ENCODE data around the gene EXOC3L4. TPM values are rescaled to one million over a fixed set of nuclear protein-coding genes. Genes with fewer than 3 reads are reported as not detected.

Gene EXOC3L4
- total RNA-seq, 1 experiment from 2014 or later, result 6.3 TPM

- Mint-ChIP-seq H3K36me3 (ENCODE audit: insufficient read depth, unreplicated experiment) (no peaks in the 10 kb centered on the region), H3K4me1 (ENCODE audit: low read depth, unreplicated experiment) (no peaks in the 10 kb centered on the region), H3K27me3 (ENCODE audit: insufficient read depth, unreplicated experiment) (no peaks in the 10 kb centered on the region), H3K9me3 (ENCODE audit: unreplicated experiment) (no peaks in the 10 kb centered on the region), H3K27ac (ENCODE audit: unreplicated experiment) (no peak overlapping the region), H3K4me3 (ENCODE audit: unreplicated experiment) (no peak overlapping the region)
- Histone ChIP-seq H3K9me3 (no peaks in the 10 kb centered on the region), H3K4me3 (ENCODE audit: low read depth, low read length) (no peak overlapping the region), H3K27me3 (replicated peaks; ENCODE audit: control insufficient read depth, insufficient read depth, low read length) (no peaks in the 10 kb centered on the region), H3K36me3 (ENCODE audit: control insufficient read depth, insufficient read depth, low read length) (no peaks in the 10 kb centered on the region), H3K4me1 (no peaks in the 10 kb centered on the region)
- CTCF ChIA-PET, result no interaction called here
- no TSS peak for BruUV-seq (replicated peaks)
- intact Hi-C loops (cut with micrococcal nuclease; ENCODE audit: unreplicated experiment), result no loop called here
- POLR2A ChIA-PET, result no interaction called here
- no peak for TF ChIP-seq CTCF (IDR thresholded peaks at IDR 0.05; ENCODE audit: insufficient read depth in 1 of 2, low read depth in 1 of 2, low read length in 1 of 2, severe bottlenecking in 1 of 2, unreplicated experiment in 1 of 2)
- no peak for DNase-seq
These were observed 12.6 kb upstream of the EXOC3L4 start for GRCh38 chr14:103081951-103082350.

- H3K9me3 ChIP-seq, result no peaks in the 10 kb centered on the region
- no peaks in the 10 kb centered on the region for H3K4me1 ChIP-seq
- no peak within 1 kb of the TSS for H3K4me3 Mint-ChIP-seq (ENCODE audit: unreplicated experiment)
- intact Hi-C loops (cut with micrococcal nuclease; ENCODE audit: unreplicated experiment), result no loop called here
- no peak within 1 kb of the TSS for H3K4me3 ChIP-seq (ENCODE audit: low read depth, low read length)
- no peaks in the 10 kb centered on the region for H3K27me3 Mint-ChIP-seq (ENCODE audit: insufficient read depth, unreplicated experiment)
- H3K27ac Mint-ChIP-seq (ENCODE audit: unreplicated experiment), result no peak within 1 kb of the TSS
- no peaks in the 10 kb centered on the region for H3K9me3 Mint-ChIP-seq (ENCODE audit: unreplicated experiment)
- no peak for DNase-seq
- H3K36me3 ChIP-seq (ENCODE audit: control insufficient read depth, insufficient read depth, low read length), result no peaks in the 10 kb centered on the region
- no peaks in the 10 kb centered on the region for H3K27me3 ChIP-seq (replicated peaks; ENCODE audit: control insufficient read depth, insufficient read depth, low read length)
- ChIA-PET POLR2A (no interaction called here), CTCF (interaction anchor here (2.2 kb wide), 1 partner anchor 21 kb away, joined by 8 read pairs; no protein-coding TSS in a partner anchor)
- no peaks in the 10 kb centered on the region for H3K36me3 Mint-ChIP-seq (ENCODE audit: insufficient read depth, unreplicated experiment)
- TF ChIP-seq CTCF (IDR thresholded peaks at IDR 0.05; ENCODE audit: insufficient read depth in 1 of 2, low read depth in 1 of 2, low read length in 1 of 2, severe bottlenecking in 1 of 2, unreplicated experiment in 1 of 2), result no peak
- no TSS peak for BruUV-seq (replicated peaks)
- H3K4me1 Mint-ChIP-seq (ENCODE audit: low read depth, unreplicated experiment), result no peaks in the 10 kb centered on the region
These were observed 10.3 kb upstream of the EXOC3L4 start, which contains the start of gene LBHD2 for GRCh38 chr14:103084021-103084919. LBHD2 (plus strand) TSS chr14:103084210; CDS start chr14:103086013, 1,803 bp downstream.

GRCh38 chr14:103085106-103086091, 9.1 kb upstream of the EXOC3L4 start:
- Mint-ChIP-seq H3K9me3 (ENCODE audit: unreplicated experiment) (no peaks in the 10 kb centered on the region), H3K27ac (ENCODE audit: unreplicated experiment) (no peak overlapping the region), H3K4me1 (ENCODE audit: low read depth, unreplicated experiment) (no peaks in the 10 kb centered on the region), H3K4me3 (ENCODE audit: unreplicated experiment) (no peak overlapping the region), H3K27me3 (ENCODE audit: insufficient read depth, unreplicated experiment) (no peaks in the 10 kb centered on the region), H3K36me3 (ENCODE audit: insufficient read depth, unreplicated experiment) (no peaks in the 10 kb centered on the region)
- peak in 1 of 2 experiments; percentile 48 for TF ChIP-seq CTCF (IDR thresholded peaks at IDR 0.05; ENCODE audit: insufficient read depth in 1 of 2, low read depth in 1 of 2, low read length in 1 of 2, severe bottlenecking in 1 of 2, unreplicated experiment in 1 of 2)
- no peaks in the 10 kb centered on the region for H3K9me3 ChIP-seq
- DNase-seq, result peak in 1 of 2 experiments; percentile 43
- CTCF ChIA-PET, result interaction anchor here (2.2 kb wide), 1 partner anchor 20 kb away, joined by 8 read pairs; no protein-coding TSS in a partner anchor
- intact Hi-C loops (cut with micrococcal nuclease; ENCODE audit: unreplicated experiment), result no loop called here
- no TSS peak for BruUV-seq (replicated peaks)
- no peaks in the 10 kb centered on the region for H3K27me3 ChIP-seq (replicated peaks; ENCODE audit: control insufficient read depth, insufficient read depth, low read length)
- no peaks in the 10 kb centered on the region for H3K4me1 ChIP-seq
- no peaks in the 10 kb centered on the region for H3K36me3 ChIP-seq (ENCODE audit: control insufficient read depth, insufficient read depth, low read length)
- no peak overlapping the region for H3K4me3 ChIP-seq (ENCODE audit: low read depth, low read length)
- POLR2A ChIA-PET, result interaction anchor here (0.6 kb wide), 1 partner anchor 13 kb away, joined by 4 read pairs; no protein-coding TSS in a partner anchor
